Suppressor macrophage (primary cell): Measurements from ENCODE around the gene GRM8.
A peak's percentile ranks its signal among the peaks of the same experiment; 100 is the strongest.

Source experiments
- DNase-seq, 4 experiments: peaks; one replicate each; pipeline ENCODE4 v3.0.0-alpha.2; 2020 to 2022

The GRM8 gene

GRCh38 chr7:127230192-127230925 lies 22.4 kb downstream of the GRM8 start:
- no peak for DNase-seq

DNA sequence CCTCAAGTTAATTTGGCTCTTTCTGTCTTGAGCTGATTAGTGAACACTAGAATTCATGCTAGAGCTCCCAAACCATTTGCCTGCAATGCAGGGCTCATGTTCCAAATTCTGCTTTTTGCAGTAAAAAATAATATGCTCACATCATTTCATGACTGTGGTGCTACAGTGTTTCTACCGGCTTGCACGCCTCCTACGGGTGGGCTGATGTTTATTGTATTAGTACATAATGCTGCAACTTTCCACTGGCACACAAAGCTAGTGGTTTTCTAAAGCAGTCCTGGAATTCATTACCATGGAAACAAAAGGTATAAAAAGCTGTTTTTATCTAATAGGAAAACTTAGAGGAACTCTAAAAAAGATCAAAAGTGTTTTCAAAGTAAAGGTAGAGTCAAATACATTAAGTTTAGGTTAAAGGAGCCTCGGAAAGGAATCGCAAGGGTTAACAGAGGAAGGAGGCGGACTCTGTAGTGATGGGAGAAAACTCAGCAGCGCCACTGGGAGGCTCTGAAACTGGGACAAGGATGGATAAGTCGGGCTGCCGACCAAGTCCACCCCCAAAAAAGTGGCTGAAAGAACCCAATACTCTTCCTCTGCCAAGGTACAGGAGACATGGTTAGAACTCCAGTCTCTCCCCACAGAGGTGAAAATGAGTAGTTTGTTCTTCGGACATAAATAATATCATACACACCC lies 25.9 kb downstream of the GRM8 start:
- no peak for DNase-seq

DNA sequence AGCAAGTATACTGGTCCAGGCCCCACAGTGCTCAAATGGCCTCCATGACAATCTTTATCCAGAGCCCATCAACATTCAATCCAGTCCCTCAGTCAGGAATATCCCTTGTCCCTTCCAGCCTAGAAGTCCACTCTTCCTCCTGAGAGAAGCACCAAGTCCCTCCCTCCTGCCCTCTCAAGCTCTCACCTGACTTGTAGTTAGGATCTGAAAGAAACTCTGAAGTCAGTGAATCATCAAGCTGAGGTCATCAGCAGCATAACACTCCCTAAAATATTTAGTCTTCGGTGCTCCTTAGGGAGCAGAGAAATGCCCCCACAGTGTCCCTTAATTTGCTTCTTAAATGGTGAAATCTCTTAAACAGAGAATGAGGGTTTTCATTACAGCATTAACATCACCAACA lies 31.0 kb downstream of the GRM8 start:
- DNase-seq = no peak

GRCh38 chr7:127214956-127215718 lies 37.6 kb downstream of the GRM8 start:
- no peak for DNase-seq

GRCh38 chr7:127209886-127210285 lies 42.9 kb downstream of the GRM8 start:
- DNase-seq = no peak

DNA sequence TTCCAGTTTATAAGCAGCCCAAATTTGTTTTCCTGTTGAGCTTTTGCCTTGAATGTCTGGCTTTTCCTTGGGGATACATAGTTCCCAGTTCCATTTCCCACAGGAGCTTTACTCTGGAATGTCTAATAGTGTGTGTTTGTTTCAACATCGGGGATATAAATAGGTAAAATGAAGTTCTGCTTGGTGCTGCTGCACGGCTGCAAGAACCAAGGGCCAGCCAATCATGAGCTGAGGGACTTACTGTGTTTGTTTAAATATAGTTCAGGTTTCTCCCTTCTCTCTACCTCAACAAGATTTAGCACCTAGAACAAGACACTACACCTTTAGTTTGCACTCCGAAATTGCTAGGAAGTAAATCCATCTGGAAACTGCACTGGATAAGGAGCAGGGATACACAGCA lies 43.9 kb downstream of the GRM8 start:
- DNase-seq = no peak

GRCh38 chr7:127208351-127208750 lies 44.4 kb downstream of the GRM8 start:
- no peak for DNase-seq

GRCh38 chr7:127207806-127208205 lies 44.9 kb downstream of the GRM8 start:
- no peak for DNase-seq

DNA sequence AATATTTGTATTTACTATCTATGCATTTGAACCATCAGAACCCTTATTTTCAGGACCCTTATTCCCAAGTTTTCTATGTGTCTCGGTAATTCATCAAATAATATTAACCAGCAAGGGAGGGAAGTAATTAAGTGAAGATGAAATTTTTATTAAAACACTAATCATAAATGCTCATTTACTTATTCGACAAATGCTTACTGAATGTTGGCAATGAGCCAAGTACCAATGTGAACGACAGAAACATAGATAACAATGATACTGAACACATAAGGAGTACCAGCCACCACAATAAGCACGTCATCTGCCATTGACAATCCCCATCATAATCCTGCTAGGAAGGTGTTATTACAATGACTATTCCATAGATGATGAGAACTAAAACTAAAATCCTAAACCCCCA lies 45.5 kb downstream of the GRM8 start:
- no peak for DNase-seq

GRCh38 chr7:127194571-127194970 lies 58.2 kb downstream of the GRM8 start:
- DNase-seq = no peak

DNA sequence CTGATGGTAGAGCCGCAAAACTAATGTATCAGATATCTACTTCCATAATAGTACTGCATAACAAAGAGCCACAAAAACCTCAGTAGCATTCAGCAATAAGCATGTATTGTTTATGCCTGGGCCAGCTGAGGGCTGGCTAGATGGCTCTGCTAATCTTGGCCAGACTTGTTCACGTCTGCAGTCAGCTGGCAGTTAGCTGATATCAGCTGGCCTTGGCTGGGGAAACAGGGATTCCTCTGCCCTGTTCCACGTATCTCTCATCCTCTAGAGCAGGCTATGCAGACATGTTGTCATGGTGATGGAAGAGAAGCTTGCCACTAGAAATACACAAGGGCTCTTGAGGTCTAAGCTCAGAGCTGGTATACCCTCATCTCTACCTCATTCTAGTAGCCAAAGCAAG lies 62.9 kb downstream of the GRM8 start:
- DNase-seq = no peak

GRCh38 chr7:127189074-127189473 lies 63.7 kb downstream of the GRM8 start:
- DNase-seq = no peak

DNA sequence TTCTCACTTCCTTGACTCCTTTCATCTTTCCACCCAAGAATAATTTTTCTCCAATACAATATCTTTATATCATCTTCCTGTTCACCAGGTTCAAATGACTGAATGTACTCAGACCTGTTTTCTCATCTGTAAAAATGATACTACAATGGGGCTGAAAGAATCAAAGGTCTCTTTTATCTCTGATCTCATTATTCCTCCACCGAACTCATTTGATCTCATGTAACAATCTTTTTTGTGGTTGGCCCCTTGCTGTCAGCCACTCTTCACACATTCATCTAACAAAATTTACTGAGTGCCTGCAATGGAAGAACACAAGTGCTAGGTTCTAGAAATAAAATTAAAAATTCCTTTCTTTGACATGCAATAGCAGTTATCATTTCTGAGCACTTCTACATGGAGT lies 65.0 kb downstream of the GRM8 start:
- no peak for DNase-seq

DNA sequence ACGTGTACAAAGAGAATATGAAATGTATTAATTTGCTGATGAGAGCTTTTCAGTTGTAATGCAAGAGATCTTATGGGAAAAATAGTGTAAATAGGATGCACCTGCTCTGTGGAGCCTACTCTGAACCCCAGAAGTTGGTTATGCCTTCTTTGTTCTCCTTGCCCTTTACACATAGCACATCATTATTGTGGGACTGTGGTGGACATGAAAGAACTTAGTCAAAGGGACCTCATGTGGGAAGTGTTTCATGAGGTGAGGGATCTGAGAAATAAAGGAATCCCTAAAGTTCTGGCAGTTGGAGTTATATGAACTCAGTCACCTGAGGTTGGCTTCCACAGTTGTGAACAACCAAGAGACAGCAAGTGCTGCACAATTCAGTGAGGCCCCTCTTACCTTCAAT lies 66.1 kb downstream of the GRM8 start:
- no peak for DNase-seq

DNA sequence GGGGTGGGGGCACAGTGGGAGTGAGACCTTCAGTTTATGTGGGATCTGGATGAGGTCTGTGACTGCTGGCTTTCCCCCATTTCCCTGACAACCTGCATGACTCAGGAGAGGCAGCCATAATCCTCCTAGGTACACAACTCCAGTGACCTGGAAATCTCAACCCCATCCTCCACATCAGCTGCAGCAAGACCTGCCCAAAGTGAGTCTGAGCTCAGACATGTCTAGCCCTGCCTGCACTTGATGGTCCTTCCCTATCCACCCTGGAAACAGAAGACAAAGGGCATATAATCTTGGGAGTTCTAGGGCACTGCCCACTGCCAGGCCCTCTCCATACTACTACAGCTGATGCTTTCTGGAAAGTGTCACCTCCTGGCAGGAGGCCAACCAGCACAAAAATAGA lies 75.6 kb downstream of the GRM8 start:
- DNase-seq = no peak

- DNase-seq = no peak
These were observed 90.4 kb downstream of the GRM8 start for GRCh38 chr7:127162366-127162765.

DNA sequence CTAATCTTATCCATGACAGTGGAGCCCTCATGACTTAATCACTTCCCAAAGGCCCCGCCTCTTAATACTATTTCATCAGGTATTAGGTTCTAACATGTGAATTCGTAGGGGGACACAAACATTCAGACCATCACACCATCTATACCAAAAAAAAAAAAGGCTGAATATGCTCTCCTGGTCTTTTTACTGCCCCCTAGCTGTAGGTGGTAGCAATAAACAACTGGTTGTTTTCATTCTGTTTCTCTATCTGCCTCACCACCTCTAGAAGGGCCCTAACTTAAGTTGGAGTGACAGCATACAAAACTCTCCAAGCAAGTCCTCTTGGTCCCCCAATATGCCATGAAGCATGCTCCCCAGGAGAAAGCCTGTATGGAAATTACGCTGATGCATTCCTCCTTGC lies 94.1 kb downstream of the GRM8 start:
- peak in 1 of 4 experiments; percentile 18 for DNase-seq

- DNase-seq = no peak
These were observed 97.8 kb downstream of the GRM8 start for GRCh38 chr7:127154958-127155357.

DNA sequence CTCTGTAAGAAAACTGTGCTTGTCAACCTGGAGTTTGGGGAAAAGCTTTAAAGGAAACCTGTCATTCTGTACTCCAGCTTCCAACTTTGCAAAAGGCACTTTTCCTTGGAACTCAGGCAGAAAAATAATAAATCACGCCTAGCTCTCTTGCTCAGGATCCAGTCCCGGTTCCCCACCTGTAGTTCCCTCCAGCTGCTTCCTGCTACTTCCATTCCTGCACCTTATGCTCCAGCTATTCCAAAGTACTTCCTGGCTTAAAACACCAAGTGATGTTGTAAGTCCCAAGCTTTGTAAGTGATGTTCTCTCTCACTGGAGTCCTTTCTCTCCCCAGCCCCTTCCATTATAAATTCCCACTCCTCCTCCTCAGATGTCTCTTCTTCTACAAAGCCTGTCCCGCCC lies 98.6 kb downstream of the GRM8 start:
- DNase-seq = no peak

DNA sequence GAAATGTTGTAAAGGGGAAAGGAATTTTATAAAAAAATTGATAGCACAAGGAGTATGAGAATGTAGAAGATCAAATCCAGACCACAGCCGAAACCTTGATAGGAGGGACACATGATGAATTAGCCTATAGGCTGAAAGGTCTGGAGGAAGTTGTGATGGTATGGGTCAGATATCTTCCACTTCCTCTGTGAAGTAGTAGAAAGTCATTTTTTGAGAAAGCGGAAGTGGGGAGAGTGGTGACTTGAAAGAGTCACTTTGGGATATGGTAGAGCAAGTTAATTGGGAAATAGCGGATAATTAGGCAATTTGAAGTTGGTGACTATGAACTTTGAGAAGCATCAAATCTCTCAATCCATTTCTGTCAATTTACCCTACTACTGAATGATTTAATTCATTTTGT lies 99.4 kb downstream of the GRM8 start:
- DNase-seq = peak in 2 of 4 experiments; percentile 1 to 2

DNA sequence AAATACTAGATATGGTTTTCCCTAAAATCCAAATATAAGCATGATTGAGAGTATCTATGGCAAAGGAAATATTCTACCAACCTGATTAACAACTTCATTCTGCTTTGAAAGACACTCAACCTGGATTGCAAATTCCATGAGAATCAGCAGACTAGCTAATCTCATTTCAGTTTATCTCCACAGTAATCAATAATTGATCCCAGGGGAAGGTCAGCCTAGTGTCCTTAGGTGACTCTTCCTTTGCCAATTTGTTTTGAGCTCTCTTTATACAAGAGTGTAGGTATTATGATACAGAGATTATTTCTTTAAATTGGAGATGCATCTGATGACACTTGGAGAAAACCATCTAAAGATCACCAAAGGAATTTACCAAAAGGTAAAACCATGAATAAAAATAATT lies 100.3 kb downstream of the GRM8 start:
- DNase-seq = no peak

DNA sequence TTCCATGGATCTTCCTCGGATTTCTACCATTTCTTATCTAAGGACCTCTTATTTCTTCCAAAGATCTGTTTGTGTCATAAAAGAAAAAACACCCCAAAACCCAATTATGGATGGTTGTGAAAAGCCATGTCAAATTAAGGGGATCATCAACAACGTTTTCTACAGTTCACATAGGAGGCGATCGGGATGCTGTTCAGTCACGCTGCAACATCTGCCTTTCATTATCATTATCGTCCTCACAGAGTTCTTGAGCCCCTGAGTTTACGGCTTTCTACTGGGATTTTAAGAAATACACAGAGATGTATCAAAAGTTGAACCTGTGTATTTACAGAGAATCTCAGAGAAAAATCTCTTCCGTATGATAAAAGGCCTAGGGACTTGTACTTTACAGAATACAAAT lies 101.4 kb downstream of the GRM8 start:
- DNase-seq = no peak

- no peak for DNase-seq
These were observed 102.2 kb downstream of the GRM8 start for GRCh38 chr7:127150543-127150942.
